SU-DHL-6 (cell line): ENCODE data around the gene MARVELD1.
A peak's percentile ranks its signal among the peaks of the same experiment; 100 is the strongest.

Source experiments
- H2AFZ ChIP-seq: fragments of 200-600 bp; sonication (generic); 2 replicates; pipeline ENCODE4 v1.6.1; 2014; ENCODE audit warnings: low read depth, mild to moderate bottlenecking, moderate library complexity, mixed read lengths, antibody characterized with exemption, low read length; ENCODE audit not compliant: severe bottlenecking
- H3F3A ChIP-seq: fragments of 200-600 bp; shearing (Covaris generic); 2 replicates; pipeline ENCODE4 v1.6.0; 2016; ENCODE audit warnings: antibody characterized with exemption, mild to moderate bottlenecking; ENCODE audit not compliant: insufficient read depth
- H3K27ac ChIP-seq: fragments of 200-600 bp; sonication (generic); 2 replicates; pipeline ENCODE4 v1.5.1; 2016; ENCODE audit warnings: low read depth, mild to moderate bottlenecking, low read length, moderate library complexity, mixed read lengths
- H3K27me3 ChIP-seq: fragments of 200-600 bp; sonication (generic), shearing (Covaris generic); 2 replicates; pipeline ENCODE4 v1.6.0; 2014; ENCODE audit warnings: mild to moderate bottlenecking, low read length
- H3K36me3 ChIP-seq: fragments of 200-600 bp; sonication (generic); 2 replicates; pipeline ENCODE4 v1.6.1; 2014; ENCODE audit warnings: mild to moderate bottlenecking, low read length, mixed read lengths
- H3K4me2 ChIP-seq: fragments of 300-600, 200-600 bp; shearing (Covaris generic), sonication (generic); 2 replicates; pipeline ENCODE4 v1.6.0; 2014; ENCODE audit warnings: low read length, low read depth, mild to moderate bottlenecking; ENCODE audit not compliant: poor library complexity, severe bottlenecking
- H3K4me3 ChIP-seq: fragments of 200-600 bp; sonication (generic); 2 replicates; pipeline ENCODE4 v1.5.1; 2014; ENCODE audit warnings: antibody characterized with exemption, low read length, mild to moderate bottlenecking, mixed read lengths; ENCODE audit not compliant: insufficient read depth, poor library complexity, severe bottlenecking
- H3K79me2 ChIP-seq: fragments of 200-600 bp; sonication (generic); 2 replicates; pipeline ENCODE4 v1.6.1; 2014; ENCODE audit warnings: mild to moderate bottlenecking, low read length, moderate library complexity; ENCODE audit not compliant: insufficient read depth
- H3K9ac ChIP-seq: fragments of 200-600 bp; sonication (generic); 2 replicates; pipeline ENCODE4 v1.7.0; 2014; ENCODE audit warnings: mild to moderate bottlenecking, low read length
- H3K9me2 ChIP-seq: fragments of 200-600 bp; sonication (generic); replicated peaks from 2 replicates; pipeline ENCODE4 v1.6.1; 2014; ENCODE audit warnings: low read length; ENCODE audit not compliant: insufficient read depth
- H3K9me3 ChIP-seq: fragments of 200-600 bp; sonication (generic); 2 replicates; pipeline ENCODE4 v1.6.1; 2014; ENCODE audit warnings: low read length, mixed read lengths; ENCODE audit not compliant: insufficient read depth
- H4K20me1 ChIP-seq: fragments of 200-600 bp; sonication (generic); 2 replicates; pipeline ENCODE4 v1.6.1; 2014; ENCODE audit warnings: low read depth, mild to moderate bottlenecking, antibody characterized with exemption, low read length, moderate library complexity, mixed read lengths
- CTCF ChIP-seq: fragments of 200-600 bp; sonication (generic); IDR thresholded peaks from one replicate; pipeline ENCODE4 v1.5.1; 2017; ENCODE audit warnings: antibody characterized with exemption, mild to moderate bottlenecking, low read length, moderate library complexity; ENCODE audit not compliant: insufficient read depth, poor library complexity, severe bottlenecking
- EZH2phosphoT487 ChIP-seq: fragments of 200-600 bp; sonication (generic), shearing (Covaris generic); conservative IDR thresholded peaks from 2 replicates; pipeline ENCODE4 v1.6.1; 2018; ENCODE audit warnings: mild to moderate bottlenecking, antibody characterized with exemption, low read length, moderate library complexity, mixed read lengths

The MARVELD1 gene

GRCh38 chr10:97736902-97737769 lies 23.6 kb downstream of the MARVELD1 start, which contains the start of gene ZFYVE27:
Gene ZFYVE27 (plus strand): TSS chr10:97737128. CDS start chr10:97738478, 1,350 bp downstream.
- H3K9ac ChIP-seq, result peak within 1 kb of the TSS; percentile 88
- 0 out of 2 replicates have a peak, but pooled peaks cover 6% of the 10 kb centered on the region for H3K36me3 ChIP-seq
- no peaks in the 10 kb centered on the region for H3K9me2 ChIP-seq
- no peaks in the 10 kb centered on the region for H3K27me3 ChIP-seq
- peak within 1 kb of the TSS; percentile 77 for H2AFZ ChIP-seq
- peaks cover 29% of the 10 kb centered on the region for H3K79me2 ChIP-seq
- H4K20me1 ChIP-seq, result no peaks in the 10 kb centered on the region
- no peak for TF ChIP-seq EZH2phosphoT487
- no peak for TF ChIP-seq CTCF
- H3F3A ChIP-seq, result no peaks in the 10 kb centered on the region
- H3K9me3 ChIP-seq, result no peaks in the 10 kb centered on the region
- peak within 1 kb of the TSS; percentile 77 for H3K4me3 ChIP-seq
- H3K4me2 ChIP-seq, result peak within 1 kb of the TSS; percentile 68
- H3K27ac ChIP-seq, result peak within 1 kb of the TSS; percentile 46

- peak overlapping the region; percentile 77 for H3K4me3 ChIP-seq
- H3K79me2 ChIP-seq, result peaks cover 34% of the 10 kb centered on the region
- 0 out of 2 replicates have a peak, but pooled peaks cover 6% of the 10 kb centered on the region for H3K36me3 ChIP-seq
- H3K9ac ChIP-seq, result peak overlapping the region; percentile 88
- peak overlapping the region; percentile 68 for H3K4me2 ChIP-seq
- H3F3A ChIP-seq, result no peaks in the 10 kb centered on the region
- no peaks in the 10 kb centered on the region for H3K27me3 ChIP-seq
- TF ChIP-seq EZH2phosphoT487, result no peak
- no peak for TF ChIP-seq CTCF
- H4K20me1 ChIP-seq, result no peaks in the 10 kb centered on the region
- H3K9me2 ChIP-seq, result no peaks in the 10 kb centered on the region
- no peaks in the 10 kb centered on the region for H3K9me3 ChIP-seq
- H3K27ac ChIP-seq, result no peak overlapping the region
- H2AFZ ChIP-seq, result peak overlapping the region; percentile 60
Observed at GRCh38 chr10:97737770-97738265, 24.3 kb downstream of the MARVELD1 start.

- no peaks in the 10 kb centered on the region for H3K27me3 ChIP-seq
- no peak overlapping the region for H3K27ac ChIP-seq
- peaks cover 38% of the 10 kb centered on the region for H3K79me2 ChIP-seq
- H3K9me2 ChIP-seq, result no peaks in the 10 kb centered on the region
- H3K4me3 ChIP-seq, result no peak overlapping the region
- 0 out of 2 replicates have a peak, but pooled peaks cover 6% of the 10 kb centered on the region for H3K36me3 ChIP-seq
- no peak overlapping the region for H3K9ac ChIP-seq
- no peaks in the 10 kb centered on the region for H3F3A ChIP-seq
- no peaks in the 10 kb centered on the region for H3K9me3 ChIP-seq
- no peak overlapping the region for H2AFZ ChIP-seq
- TF ChIP-seq CTCF (no peak), EZH2phosphoT487 (no peak)
- H3K4me2 ChIP-seq, result no peak overlapping the region
- H4K20me1 ChIP-seq, result no peaks in the 10 kb centered on the region
Observed at GRCh38 chr10:97738616-97739015, 25.1 kb downstream of the MARVELD1 start.
